Brain microvascular endothelial cell (primary cell): ENCODE results near the gene RABL2B.
"Not testable (repeated sequence)": the region's sequence is repeated elsewhere in the genome, so short reads cannot be mapped to it uniquely, and the experiment has no call there.

Experiments used
- DNase-seq: peaks from one replicate; pipeline ENCODE4 v3.0.0-alpha.2; 2020
- H3K27ac ChIP-seq: fragments of 250-450 bp; sonication (Bioruptor Pico); 2 replicates; pipeline ENCODE4 v1.5.1; 2020; ENCODE audit warnings: mild to moderate bottlenecking, moderate library complexity
- H3K27me3 ChIP-seq: fragments of 250-450 bp; sonication (Bioruptor Pico); replicated peaks from 2 replicates; pipeline ENCODE4 v1.5.1; 2020; ENCODE audit warnings: mild to moderate bottlenecking
- H3K36me3 ChIP-seq: fragments of 250-450 bp; sonication (Bioruptor Pico); replicated peaks from 2 replicates; pipeline ENCODE4 v1.5.1; 2020; ENCODE audit warnings: mild to moderate bottlenecking
- H3K4me3 ChIP-seq: 2 replicates; pipeline ENCODE4 v1.5.1; 2011; ENCODE audit warnings: low read depth, mild to moderate bottlenecking, control low read depth, low read length, moderate library complexity
- in situ Hi-C: cut with HindIII; loops from 2 replicates; pipeline ENCODE4 v1.10.0; 2017; ENCODE audit warnings: low sequenced_read_pairs, low pct_ligation_motif_present
- TF ChIP-seq, protein P1 (sequence below): IDR thresholded peaks from 2 replicates; pipeline ENCODE4 v1.5.1; 2011; ENCODE audit warnings: low read depth, mild to moderate bottlenecking, moderate library complexity, low read length, control low read depth, inconsistent platforms; ENCODE audit errors: missing control alignments

The RABL2B gene

DNA sequence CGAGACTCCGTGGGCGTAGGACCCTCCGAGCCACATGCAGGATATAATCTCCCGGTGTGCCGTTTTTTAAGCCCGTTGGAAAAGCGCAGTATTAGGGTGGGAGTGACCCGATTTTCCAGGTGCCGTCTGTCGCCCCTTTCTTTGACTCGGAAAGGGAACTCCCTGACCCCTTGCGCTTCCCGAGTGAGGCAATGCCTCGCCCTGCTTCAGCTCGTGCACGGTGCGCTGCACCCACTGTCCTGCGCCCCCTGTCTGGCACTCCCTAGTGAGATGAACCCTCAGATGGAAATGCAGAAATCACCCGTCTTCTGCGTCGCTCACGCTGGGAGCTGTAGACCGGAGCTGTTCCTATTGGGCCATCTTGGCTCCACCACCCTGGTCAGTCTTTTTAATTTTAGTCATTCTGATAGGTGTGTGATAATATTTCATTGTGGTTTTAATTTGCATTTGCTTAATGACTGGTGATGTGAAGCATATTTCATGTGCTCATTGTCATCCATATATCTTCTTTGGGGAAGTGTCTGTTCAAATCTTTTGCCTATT is 26.4 kb downstream of the RABL2B start:
- H3K27me3 ChIP-seq, H3K27ac ChIP-seq, in situ Hi-C loops, H3K36me3 ChIP-seq: not testable (repeated sequence)
- peak overlapping the region; percentile 58 for H3K4me3 ChIP-seq
- DNase-seq = peak; percentile 14
- TF ChIP-seq, protein P1, sequence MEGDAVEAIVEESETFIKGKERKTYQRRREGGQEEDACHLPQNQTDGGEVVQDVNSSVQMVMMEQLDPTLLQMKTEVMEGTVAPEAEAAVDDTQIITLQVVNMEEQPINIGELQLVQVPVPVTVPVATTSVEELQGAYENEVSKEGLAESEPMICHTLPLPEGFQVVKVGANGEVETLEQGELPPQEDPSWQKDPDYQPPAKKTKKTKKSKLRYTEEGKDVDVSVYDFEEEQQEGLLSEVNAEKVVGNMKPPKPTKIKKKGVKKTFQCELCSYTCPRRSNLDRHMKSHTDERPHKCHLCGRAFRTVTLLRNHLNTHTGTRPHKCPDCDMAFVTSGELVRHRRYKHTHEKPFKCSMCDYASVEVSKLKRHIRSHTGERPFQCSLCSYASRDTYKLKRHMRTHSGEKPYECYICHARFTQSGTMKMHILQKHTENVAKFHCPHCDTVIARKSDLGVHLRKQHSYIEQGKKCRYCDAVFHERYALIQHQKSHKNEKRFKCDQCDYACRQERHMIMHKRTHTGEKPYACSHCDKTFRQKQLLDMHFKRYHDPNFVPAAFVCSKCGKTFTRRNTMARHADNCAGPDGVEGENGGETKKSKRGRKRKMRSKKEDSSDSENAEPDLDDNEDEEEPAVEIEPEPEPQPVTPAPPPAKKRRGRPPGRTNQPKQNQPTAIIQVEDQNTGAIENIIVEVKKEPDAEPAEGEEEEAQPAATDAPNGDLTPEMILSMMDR = peak; percentile 55

GRCh38 chr22:50756406-50756805 is 27.0 kb downstream of the RABL2B start:
- H3K27ac ChIP-seq, in situ Hi-C loops, H3K4me3 ChIP-seq, DNase-seq, H3K27me3 ChIP-seq, H3K36me3 ChIP-seq: not testable (repeated sequence)

- in situ Hi-C loops, H3K4me3 ChIP-seq, H3K36me3 ChIP-seq, H3K27ac ChIP-seq, H3K27me3 ChIP-seq, DNase-seq: not testable (repeated sequence)
These were observed 28.2 kb downstream of the RABL2B start for GRCh38 chr22:50755251-50755650.

DNA sequence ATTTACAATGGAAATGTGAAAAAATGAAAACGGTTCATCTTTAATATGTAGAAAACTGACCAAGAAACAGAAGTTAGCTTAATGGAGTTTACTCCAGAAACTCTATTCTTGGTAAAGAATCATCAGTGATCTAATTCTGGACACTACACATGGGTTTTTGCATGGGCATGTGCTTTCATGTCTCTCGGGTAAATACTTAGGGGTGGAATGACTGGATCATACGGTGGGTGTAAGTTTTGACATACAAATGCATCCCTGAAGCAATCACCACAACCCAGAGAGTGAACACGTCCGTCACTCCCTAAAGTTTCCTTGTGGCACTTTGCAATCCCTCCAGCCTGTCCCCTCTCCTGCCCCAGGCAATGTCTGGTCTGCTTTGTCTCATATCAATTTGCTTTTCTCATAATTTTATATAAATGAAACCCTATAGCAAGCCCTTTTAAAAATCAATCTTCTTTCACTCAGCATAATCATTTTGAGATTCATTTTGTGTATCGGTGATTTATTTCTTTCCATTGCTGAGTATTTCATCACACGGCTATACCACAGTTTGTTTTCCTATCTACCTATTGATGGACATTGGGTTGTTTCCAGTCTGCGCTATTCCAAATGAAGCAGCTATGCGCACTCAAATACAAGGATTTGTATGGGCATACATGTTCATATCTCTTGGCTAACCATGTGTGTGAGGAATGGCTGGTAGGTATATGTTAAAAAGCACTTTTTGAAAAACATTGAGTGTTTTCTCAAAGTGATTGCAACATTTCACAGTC is 33.9 kb downstream of the RABL2B start:
- DNase-seq, H3K4me3 ChIP-seq, in situ Hi-C loops, H3K36me3 ChIP-seq, H3K27ac ChIP-seq, H3K27me3 ChIP-seq: not testable (repeated sequence)

DNA sequence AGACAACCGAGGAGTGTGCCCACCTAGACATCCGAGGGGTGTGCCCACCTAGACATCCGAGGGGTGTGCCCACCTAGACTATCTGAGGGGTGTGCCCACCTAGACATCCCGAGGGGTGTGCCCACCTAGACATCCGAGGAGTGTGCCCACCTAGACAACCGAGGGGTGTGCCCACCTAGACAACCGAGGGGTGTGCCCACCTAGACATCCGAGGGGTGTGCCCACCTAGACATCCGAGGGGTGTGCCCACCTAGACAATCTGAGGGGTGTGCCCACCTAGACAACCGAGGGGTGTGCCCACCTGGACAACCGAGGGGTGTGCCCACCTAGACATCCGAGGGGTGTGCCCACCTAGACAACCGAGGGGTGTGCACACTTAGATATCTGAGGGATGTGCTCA is 34.8 kb downstream of the RABL2B start:
- DNase-seq, H3K4me3 ChIP-seq, H3K27me3 ChIP-seq, in situ Hi-C loops, H3K36me3 ChIP-seq, H3K27ac ChIP-seq: not testable (repeated sequence)

- H3K36me3 ChIP-seq, H3K27ac ChIP-seq, in situ Hi-C loops, H3K4me3 ChIP-seq, H3K27me3 ChIP-seq, DNase-seq: not testable (repeated sequence)
These were observed 35.9 kb downstream of the RABL2B start for GRCh38 chr22:50747521-50747920.

DNA sequence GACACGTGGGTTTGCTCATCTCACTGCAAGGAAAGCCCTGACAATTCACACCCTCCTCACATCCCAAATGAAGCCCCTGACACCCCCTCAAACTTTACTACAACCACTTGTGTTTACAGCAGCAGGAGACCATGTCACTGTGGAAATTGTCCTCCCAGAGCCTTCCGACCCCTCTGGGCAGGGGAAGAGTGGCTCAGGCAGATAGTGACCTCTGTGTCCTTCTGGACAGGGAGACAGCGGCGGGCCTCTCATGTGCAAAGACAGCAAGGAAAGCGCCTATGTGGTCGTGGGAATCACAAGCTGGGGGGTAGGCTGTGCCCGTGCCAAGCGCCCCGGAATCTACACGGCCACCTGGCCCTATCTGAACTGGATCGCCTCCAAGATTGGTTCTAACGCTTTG is 39.0 kb downstream of the RABL2B start:
- H3K4me3 ChIP-seq, DNase-seq, H3K27me3 ChIP-seq, H3K36me3 ChIP-seq, in situ Hi-C loops, H3K27ac ChIP-seq: not testable (repeated sequence)

DNA sequence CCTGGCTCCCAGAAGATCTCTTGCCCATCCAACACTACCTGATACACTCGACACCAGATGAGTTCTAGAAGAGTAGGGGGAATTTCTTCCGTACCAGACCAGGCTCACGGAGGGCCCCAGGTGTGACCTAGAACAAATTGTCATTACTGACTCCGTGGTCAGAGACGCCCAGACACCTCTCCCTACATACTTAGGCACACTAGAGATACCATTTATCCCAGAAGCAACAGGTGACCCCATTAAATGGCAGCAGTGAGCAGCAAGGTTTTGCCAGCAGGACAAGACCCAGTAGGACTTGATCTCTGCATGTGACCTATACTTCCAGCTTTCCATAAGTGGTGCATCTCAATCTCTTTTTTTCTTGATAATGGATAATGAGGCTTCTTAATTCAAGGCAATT is 42.7 kb downstream of the RABL2B start:
- in situ Hi-C loops, H3K27me3 ChIP-seq, H3K27ac ChIP-seq, H3K4me3 ChIP-seq, H3K36me3 ChIP-seq, DNase-seq: not testable (repeated sequence)

GRCh38 chr22:50739894-50740293 is 43.5 kb downstream of the RABL2B start:
- H3K27ac ChIP-seq = no peak overlapping the region
- no peak overlapping the region for H3K4me3 ChIP-seq
- H3K27me3 ChIP-seq = peaks cover 5% of the 10 kb centered on the region
- TF ChIP-seq, protein P1 = no peak
- in situ Hi-C loops = no loop called here
- no peak for DNase-seq
- no peaks in the 10 kb centered on the region for H3K36me3 ChIP-seq
